ENCODE results near the gene NELFB. TPM values are rescaled to one million over a fixed set of nuclear protein-coding genes. Genes with fewer than 3 reads are reported as not detected.

The NELFB gene
- 59.5 and 62.6 TPM in 2 replicates for total RNA-seq (2014; rRNA removed; shearing (Covaris generic))
- total RNA-seq (2022), result 74.8 and 76.1 TPM in 2 replicates
- Bru-seq, nascent RNA, result percentile 58 among the genes with signal in this experiment
- BruChase-seq, experiment 1, labeled RNA remaining after a 6-hour chase, result percentile 76 among the genes with signal in this experiment
- percentile 74 among the genes with signal in this experiment for BruChase-seq, experiment 2, labeled RNA remaining after a 2-hour chase
- long read RNA-seq, transcript NELFB-201 (13 exons, 2,698 nt), result major isoform, 33 of 46 reads
- long read RNA-seq, partial matches to known transcripts, result 5 of 46 reads
- long read RNA-seq, other reads (novel, unspliced or antisense), result 8 of 46 reads

DNA sequence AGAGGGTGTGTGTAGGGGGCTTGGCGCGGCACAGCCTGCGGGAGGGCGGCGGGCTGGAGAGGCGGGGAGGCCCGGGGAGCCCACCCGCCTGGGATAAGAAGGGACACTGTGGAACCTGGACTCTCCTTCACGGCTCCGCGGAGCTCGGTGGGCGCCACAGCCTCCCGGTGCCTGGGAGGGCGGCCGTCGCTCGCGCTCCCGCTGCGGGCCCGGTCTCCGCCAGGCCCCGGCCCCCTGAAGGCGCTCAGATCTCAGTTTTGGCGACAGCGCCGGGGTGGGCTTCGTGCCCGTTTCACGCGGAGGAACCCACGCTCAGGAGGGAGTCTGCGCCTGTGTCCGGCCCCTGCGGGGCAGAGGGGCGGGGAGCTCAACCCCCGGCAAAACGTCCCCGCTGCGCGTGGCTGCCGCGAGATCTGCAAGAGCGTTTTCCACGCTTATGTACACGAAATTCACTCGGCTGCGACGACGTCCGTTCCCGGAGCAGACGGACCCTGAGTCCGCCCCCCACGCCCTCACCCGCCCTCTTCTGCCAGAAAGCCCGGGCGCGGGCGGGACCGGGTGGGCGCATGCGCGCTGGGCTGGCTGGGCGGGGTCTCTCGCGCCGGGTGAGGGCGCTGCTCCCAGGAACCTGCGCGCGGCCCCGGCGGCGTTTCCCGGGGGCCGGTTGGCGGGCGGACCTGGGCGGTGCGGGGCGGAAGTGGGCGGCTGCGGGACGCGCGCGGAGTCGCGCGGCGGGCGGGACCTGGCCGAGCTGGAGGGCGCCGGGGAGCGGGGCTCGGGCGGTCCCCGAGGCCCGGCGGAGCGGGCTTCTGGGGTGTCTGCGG, at the start of gene NELFB:
Gene NELFB, plus strand, starts transcription at position 704 of the 824 bp plus-strand sequence.
- no peaks in the 10 kb centered on the region for H3K9me3 ChIP-seq (ENCODE audit: low read length)
- ChIA-PET CTCF (ENCODE audit: unreplicated experiment) (interaction anchor here (0.6 kb wide), 1 partner anchor 191 kb away, joined by 3 read pairs; no protein-coding TSS in a partner anchor), POLR2A (interaction anchor here (0.7 to 4.4 kb wide), 8 partner anchors 12 to 125 kb away, joined by 3 to 26 read pairs (median 6); partner anchors contain the start of gene TUBB4B)
- peak within 1 kb of the TSS; percentile 76 for H2AFZ ChIP-seq (ENCODE audit: low read length)
- BruUV-seq (replicated peaks), result no TSS peak
- peak within 1 kb of the TSS; percentile 62 for H3K27ac ChIP-seq (ENCODE audit: low read depth, low read length, poor library complexity, severe bottlenecking)
- H3K4me2 ChIP-seq (ENCODE audit: low read length), result peak within 1 kb of the TSS; percentile 94
- no peak for TF ChIP-seq EZH2phosphoT487 (IDR thresholded peaks at IDR 0.05; ENCODE audit: borderline replicate concordance, low read depth, low read length)
- TF ChIP-seq CTCF (conservative IDR thresholded peaks at IDR 0.05; ENCODE audit: low read length), result no peak
- peaks cover 24% of the 10 kb centered on the region for H3K79me2 ChIP-seq (ENCODE audit: insufficient read depth, low read depth, low read length)
- intact Hi-C loops (cut with micrococcal nuclease; ENCODE audit: unreplicated experiment), result loop anchor here (1.0 kb wide), 1 partner anchor 14 kb away; the partner anchor contains the start of gene TUBB4B
- H3K4me3 ChIP-seq (ENCODE audit: low read depth, low read length, poor library complexity, severe bottlenecking), result peak within 1 kb of the TSS; percentile 98
- peaks cover 53% of the 10 kb centered on the region for H3K4me1 ChIP-seq (ENCODE audit: insufficient read depth, low read length, poor library complexity, severe bottlenecking)
- peak; percentile 92 for DNase-seq (ENCODE audit: low spot score)
- no peaks in the 10 kb centered on the region for H3K9me2 ChIP-seq (ENCODE audit: insufficient read depth, low read length)
- H3K36me3 ChIP-seq (ENCODE audit: insufficient read depth, low read length), result peaks cover 36% of the 10 kb centered on the region
- peaks cover 5% of the 10 kb centered on the region; the same call in 1 of the 2 replicates for H4K20me1 ChIP-seq (ENCODE audit: insufficient read depth, low read length)

DNA sequence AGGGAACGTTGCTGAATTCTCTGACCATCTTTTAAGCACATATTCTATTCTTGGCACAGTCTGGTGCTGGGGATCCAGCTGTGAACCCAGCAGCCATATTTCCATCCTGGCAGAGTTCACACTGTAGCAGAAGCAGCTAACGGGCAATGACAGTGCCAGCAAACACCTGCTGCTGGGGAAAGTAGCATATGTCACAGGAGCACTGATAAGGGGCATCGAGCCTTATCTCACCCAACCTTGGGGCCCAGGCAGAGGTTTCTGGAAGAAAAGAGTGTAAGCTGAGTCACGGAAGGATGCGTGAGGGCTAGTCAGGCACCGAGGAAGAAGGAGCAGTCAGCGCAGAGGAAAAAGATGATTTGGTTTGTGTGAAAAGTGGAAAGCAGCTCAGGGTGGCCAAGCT, 48.5 kb upstream of the NELFB start:
- Histone ChIP-seq H3K4me1 (ENCODE audit: insufficient read depth, low read length, poor library complexity, severe bottlenecking) (peaks cover 42% of the 10 kb centered on the region), H4K20me1 (ENCODE audit: insufficient read depth, low read length) (peaks cover 14% of the 10 kb centered on the region; the same call in 1 of the 2 replicates), H3K79me2 (ENCODE audit: insufficient read depth, low read depth, low read length) (peaks cover 57% of the 10 kb centered on the region), H2AFZ (ENCODE audit: low read length) (no peak overlapping the region), H3K27ac (ENCODE audit: low read depth, low read length, poor library complexity, severe bottlenecking) (no peak overlapping the region), H3K4me3 (ENCODE audit: low read depth, low read length, poor library complexity, severe bottlenecking) (peak overlapping the region; percentile 92), H3K9me2 (ENCODE audit: insufficient read depth, low read length) (no peaks in the 10 kb centered on the region), H3K9me3 (ENCODE audit: low read length) (no peaks in the 10 kb centered on the region), H3K4me2 (ENCODE audit: low read length) (peak overlapping the region; percentile 97), H3K36me3 (ENCODE audit: insufficient read depth, low read length) (peaks cover 38% of the 10 kb centered on the region)
- TF ChIP-seq CTCF (conservative IDR thresholded peaks at IDR 0.05; ENCODE audit: low read length), result no peak
- TF ChIP-seq EZH2phosphoT487 (IDR thresholded peaks at IDR 0.05; ENCODE audit: borderline replicate concordance, low read depth, low read length), result no peak
- ChIA-PET CTCF (ENCODE audit: unreplicated experiment) (interaction anchor here (0.5 kb wide), 1 partner anchor 15 kb away, joined by 6 read pairs; no protein-coding TSS in a partner anchor), POLR2A (no interaction called here)
- intact Hi-C loops (cut with micrococcal nuclease; ENCODE audit: unreplicated experiment), result no loop called here
- BruUV-seq (replicated peaks), result no TSS peak
- no peak for DNase-seq (ENCODE audit: low spot score)
